ENCODE measurements around the gene PTOV1.

- TF ChIP-seq EP300 (IDR thresholded peaks at IDR 0.05), result no peak
- no peak for TF ChIP-seq POLR2A (IDR thresholded peaks at IDR 0.05)
Observed at GRCh38 chr19:49837425-49837824, 13.5 kb upstream of the PTOV1 start.

Measured in gastroesophageal sphincter (tissue), 2 donors.